GM13977 (cell line): ENCODE results near the gene KANK3.

Source experiments
- DNase-seq: peaks from one replicate; pipeline ENCODE4 v3.0.0; 2012; ENCODE audit warnings: low spot score
- in situ Hi-C: fragments of 300-500 bp; cut with MboI; formaldehyde crosslinking; loops from one replicate; pipeline ENCODE4 v1.12.0; 2022; ENCODE audit warnings: low sequenced_read_pairs, low pct_unique_long_range_greater_than_20kb, mixed read lengths, inconsistent platforms; ENCODE audit not compliant: unreplicated experiment
- TF ChIP-seq, protein P1 (sequence below): IDR thresholded peaks from 2 replicates; pipeline ENCODE4 v1.5.1; 2012; ENCODE audit warnings: mild to moderate bottlenecking, control low read depth; ENCODE audit not compliant: insufficient read depth; ENCODE audit errors: extremely low read depth, missing control alignments

KANK3 gene

GRCh38 chr19:8324186-8325050, 18.6 kb downstream of the KANK3 start:
- DNase-seq = no peak
- TF ChIP-seq, protein P1, sequence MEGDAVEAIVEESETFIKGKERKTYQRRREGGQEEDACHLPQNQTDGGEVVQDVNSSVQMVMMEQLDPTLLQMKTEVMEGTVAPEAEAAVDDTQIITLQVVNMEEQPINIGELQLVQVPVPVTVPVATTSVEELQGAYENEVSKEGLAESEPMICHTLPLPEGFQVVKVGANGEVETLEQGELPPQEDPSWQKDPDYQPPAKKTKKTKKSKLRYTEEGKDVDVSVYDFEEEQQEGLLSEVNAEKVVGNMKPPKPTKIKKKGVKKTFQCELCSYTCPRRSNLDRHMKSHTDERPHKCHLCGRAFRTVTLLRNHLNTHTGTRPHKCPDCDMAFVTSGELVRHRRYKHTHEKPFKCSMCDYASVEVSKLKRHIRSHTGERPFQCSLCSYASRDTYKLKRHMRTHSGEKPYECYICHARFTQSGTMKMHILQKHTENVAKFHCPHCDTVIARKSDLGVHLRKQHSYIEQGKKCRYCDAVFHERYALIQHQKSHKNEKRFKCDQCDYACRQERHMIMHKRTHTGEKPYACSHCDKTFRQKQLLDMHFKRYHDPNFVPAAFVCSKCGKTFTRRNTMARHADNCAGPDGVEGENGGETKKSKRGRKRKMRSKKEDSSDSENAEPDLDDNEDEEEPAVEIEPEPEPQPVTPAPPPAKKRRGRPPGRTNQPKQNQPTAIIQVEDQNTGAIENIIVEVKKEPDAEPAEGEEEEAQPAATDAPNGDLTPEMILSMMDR = peak; percentile 2
- in situ Hi-C loops = no loop called here

DNA sequence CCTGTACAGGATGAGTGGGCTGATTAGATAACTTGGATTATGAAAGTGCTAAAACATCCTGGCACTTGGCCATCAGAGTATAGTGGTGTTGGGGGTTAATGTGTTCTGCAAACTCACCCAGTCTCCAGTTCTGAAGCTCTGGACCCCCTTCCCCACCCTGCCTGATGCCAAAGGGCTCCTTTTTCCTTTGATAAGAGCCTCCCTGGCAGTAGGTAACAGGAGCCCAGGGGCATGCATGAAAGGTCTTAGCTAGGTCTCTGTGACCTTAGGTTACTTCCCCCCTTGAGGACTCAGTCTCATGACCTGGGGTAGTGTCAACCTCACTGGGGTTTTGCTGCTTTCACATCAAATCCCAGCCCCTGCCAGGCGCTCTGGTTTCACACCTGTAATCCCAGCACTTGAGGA, 19.3 kb downstream of the KANK3 start:
- TF ChIP-seq, protein P1 = no peak
- in situ Hi-C loops = no loop called here
- DNase-seq = no peak

DNA sequence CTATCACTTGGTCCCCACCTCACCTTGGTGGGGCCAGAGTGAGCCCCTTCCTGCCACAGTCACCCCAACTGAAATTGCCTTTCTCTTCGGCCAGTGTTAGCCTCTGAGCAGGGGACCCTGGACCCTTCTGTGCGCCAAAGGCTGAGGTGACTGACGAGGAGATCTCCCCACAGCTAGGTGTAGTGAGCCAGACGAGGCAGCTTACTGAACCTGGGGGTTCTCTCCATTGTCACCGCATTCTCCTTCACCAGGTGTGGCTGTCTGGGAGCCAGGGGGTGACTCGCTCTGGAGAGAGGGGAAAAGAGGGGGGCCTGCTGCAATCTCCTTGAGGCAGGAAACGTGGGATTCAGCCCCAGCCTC, 20.4 kb downstream of the KANK3 start:
- DNase-seq = no peak
- TF ChIP-seq, protein P1 = no peak
- in situ Hi-C loops = no loop called here

DNA sequence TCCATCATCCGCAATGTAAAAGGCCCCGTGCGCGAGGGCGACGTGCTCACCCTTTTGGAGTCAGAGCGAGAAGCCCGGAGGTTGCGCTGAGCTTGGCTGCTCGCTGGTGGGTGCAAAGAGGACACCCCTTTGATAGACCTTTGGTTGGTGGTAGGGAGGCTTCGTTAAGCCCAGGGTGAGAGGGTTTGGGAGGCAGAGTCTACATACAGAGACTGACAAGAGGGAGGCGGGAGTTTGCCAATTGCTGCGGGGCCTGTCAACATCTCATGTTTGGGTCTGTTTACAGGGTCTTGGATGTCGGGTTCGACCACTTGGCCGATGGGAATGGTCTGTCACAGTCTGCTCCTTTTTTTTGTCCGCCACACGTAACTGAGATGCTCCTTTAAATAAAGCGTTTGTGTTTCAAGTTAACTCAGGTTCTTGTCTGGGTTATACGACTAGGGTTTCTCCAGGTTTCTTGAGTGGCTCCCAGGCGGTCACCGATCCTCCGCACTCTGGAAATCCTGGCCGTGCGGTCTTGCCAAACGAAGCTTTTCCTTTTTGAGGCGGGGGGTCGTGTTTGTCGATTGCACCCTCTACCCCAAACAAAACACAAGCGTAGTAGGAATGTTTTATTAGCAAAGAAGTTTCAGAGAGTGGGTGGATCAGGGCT, 20.9 kb downstream of the KANK3 start:
- TF ChIP-seq, protein P1 = no peak
- in situ Hi-C loops = no loop called here
- no peak for DNase-seq

DNA sequence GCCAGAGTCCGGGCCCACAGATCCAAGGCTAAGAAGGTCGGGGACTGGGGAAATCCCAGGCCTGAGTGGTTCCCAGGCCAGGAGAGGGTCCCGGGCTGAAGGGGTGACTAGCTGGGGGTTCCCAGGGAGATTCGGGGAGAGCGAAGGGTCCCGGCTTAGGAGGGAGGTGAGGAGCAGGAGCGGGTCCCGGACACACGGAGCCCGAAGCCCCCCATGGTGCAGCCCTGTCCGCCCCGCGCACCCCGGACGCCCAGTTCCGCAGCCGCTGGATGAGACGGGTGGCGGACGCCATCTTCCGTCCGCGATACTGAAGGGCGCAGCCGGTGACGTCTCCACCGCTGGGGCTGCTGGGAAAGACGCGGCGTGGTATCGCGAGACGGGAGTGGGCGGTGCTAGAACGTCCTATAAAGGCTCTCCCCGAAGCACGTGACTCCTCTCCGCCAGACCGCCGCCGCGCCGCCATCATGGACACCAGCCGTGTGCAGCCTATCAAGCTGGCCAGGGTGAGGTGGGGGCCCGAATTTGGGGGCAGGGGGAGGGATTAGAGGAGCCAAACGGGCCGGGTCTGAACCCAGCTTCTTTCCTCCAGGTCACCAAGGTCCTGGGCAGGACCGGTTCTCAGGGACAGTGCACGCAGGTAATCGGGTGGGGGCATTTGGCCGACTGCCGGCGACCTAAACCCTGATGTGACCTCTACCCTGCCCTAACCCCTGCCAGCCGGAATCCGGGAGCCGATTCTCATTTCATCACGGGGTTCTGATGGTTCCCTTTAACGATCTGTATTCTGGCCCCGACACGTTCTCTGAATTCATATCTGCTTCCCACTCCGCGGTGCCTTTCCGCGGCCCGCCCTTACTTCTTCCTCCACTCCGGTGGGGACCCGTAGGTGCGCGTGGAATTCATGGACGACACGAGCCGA, 21.7 kb downstream of the KANK3 start, which contains the start of the genes NDUFA7 and RPS28:
Gene NDUFA7 (minus strand): TSS at position 309 of the 919 bp plus-strand sequence. CDS start 17 bp downstream, at position 292.
Gene RPS28 (plus strand): TSS at position 430 of the 919 bp plus-strand sequence. CDS start 35 bp downstream, at position 465.
- in situ Hi-C loops = no loop called here
- peak; percentile 96 for DNase-seq
- TF ChIP-seq, protein P1 = peak; percentile 59

DNA sequence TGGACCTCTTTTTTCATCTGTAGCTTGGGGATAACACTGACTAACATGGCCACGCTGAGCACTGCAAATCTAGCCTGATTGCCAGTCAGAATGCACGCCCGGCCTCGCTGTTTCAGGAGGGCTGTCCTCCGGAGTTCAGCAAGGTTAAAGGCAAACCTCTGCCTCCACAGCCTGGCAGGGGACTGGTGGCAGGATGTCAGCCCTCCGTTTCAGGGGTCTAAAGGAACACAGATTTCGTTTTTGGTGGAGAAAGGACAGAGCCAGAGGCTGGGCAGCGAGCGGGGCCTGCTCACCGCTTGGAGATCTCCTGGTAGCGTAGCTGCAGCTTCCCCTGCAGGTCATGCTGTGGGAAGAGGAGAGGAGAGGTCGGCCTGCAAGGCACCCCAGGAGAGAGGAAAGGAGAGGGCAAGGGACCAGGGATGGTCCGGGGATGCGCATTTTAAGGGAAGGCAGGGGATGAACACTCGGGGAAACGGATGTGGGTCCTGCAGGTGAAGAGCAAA, 22.4 kb downstream of the KANK3 start:
- DNase-seq = no peak
- TF ChIP-seq, protein P1 = peak; percentile 8
- in situ Hi-C loops = no loop called here
